Natural killer cell (primary cell): ENCODE data around the gene MAP1B. TPM values are rescaled to one million over a fixed set of nuclear protein-coding genes. Genes with fewer than 3 reads are reported as not detected.

Source experiments
- ATAC-seq, 3 donors: fragments of 150-1000 bp in 2 of 3; fragments of 200-7000 bp in 1 of 3; cut with Tn5 transposase; 1 replicate in 1 of 3; 2 replicates in 2 of 3; pipeline ENCODE4 v1.10.0; 2021; ENCODE audit warnings: mild to moderate bottlenecking in 2 of 3, moderate library complexity in 2 of 3
- DNase-seq, 2 donors: peaks; one replicate each; pipeline versions ENCODE4 v3.0.0 to v3.0.0-alpha.2; 2013 to 2021; ENCODE audit warnings: mixed read lengths in 1 of 2
- H3K27ac ChIP-seq: one replicate; pipeline ENCODE4 v1.5.1; 2013; ENCODE audit warnings: mild to moderate bottlenecking, low read length
- H3K27me3 ChIP-seq: one replicate; pipeline ENCODE4 v1.6.1; 2013; ENCODE audit warnings: low read length; ENCODE audit not compliant: control insufficient read depth, insufficient read depth
- H3K36me3 ChIP-seq: one replicate; pipeline ENCODE4 v1.6.1; 2013; ENCODE audit warnings: low read length; ENCODE audit not compliant: control insufficient read depth, insufficient read depth
- H3K4me1 ChIP-seq: one replicate; pipeline ENCODE4 v1.6.1; 2013; ENCODE audit warnings: low read length; ENCODE audit not compliant: control insufficient read depth, insufficient read depth
- H3K4me3 ChIP-seq: one replicate; pipeline ENCODE4 v1.5.1; 2013; ENCODE audit warnings: low read length
- H3K9me3 ChIP-seq: one replicate; pipeline ENCODE4 v1.6.1; 2013; ENCODE audit warnings: low read length; ENCODE audit not compliant: control insufficient read depth, insufficient read depth
- H3K27ac Mint-ChIP-seq, 2 donors: one replicate each; pipeline ENCODE4 v1.8.0; 2022; ENCODE audit warnings: mild to moderate bottlenecking in 2 of 2, mixed read lengths in 2 of 2, moderate library complexity in 1 of 2
- H3K27me3 Mint-ChIP-seq, 2 donors: one replicate each; pipeline ENCODE4 v1.8.0; 2022; ENCODE audit warnings: low read depth in 2 of 2, mixed read lengths in 2 of 2
- H3K36me3 Mint-ChIP-seq: one replicate; pipeline ENCODE4 v1.8.0; 2022; ENCODE audit warnings: mixed read lengths
- H3K4me1 Mint-ChIP-seq, 2 donors: one replicate each; pipeline ENCODE4 v1.8.0; 2022; ENCODE audit warnings: mixed read lengths in 2 of 2
- H3K4me3 Mint-ChIP-seq: one replicate; pipeline ENCODE4 v1.8.0; 2022; ENCODE audit warnings: mild to moderate bottlenecking, moderate library complexity, mixed read lengths
- H3K9me3 Mint-ChIP-seq, 2 donors: one replicate each; pipeline ENCODE4 v1.8.0; 2022; ENCODE audit warnings: mixed read lengths in 2 of 2
- CTCF ChIP-seq: fragments of 200-600 bp; IDR thresholded peaks from one replicate; pipeline ENCODE4 v1.8.0; 2022; ENCODE audit warnings: antibody characterized with exemption
- WGBS: methylation state at CpG from one replicate; pipeline ENCODE4 v1.1.7; 2013; ENCODE audit warnings: missing lambda C conversion rate; ENCODE audit not compliant: insufficient coverage; 5-methylcytosine and 5-hydroxymethylcytosine counted together
- intact Hi-C: fragments of 100-400 bp; cut with micrococcal nuclease; formaldehyde crosslinking; loops from one replicate; pipeline ENCODE4 v1.14.2; 2022
- total RNA-seq, 4 donors: library from RNA; stranded (reverse); fragments of 120-200 nt in 1 of 4; gene quantifications; one replicate each; pipeline versions ENCODE4 v1.2.3 to v1.2.4, GENCODE V29; 2013 to 2022

Gene MAP1B
- total RNA-seq, 3 donors from 2014 or later (not counting 1 experiment from before 2014, with no cell fraction given), result 0.07 to 0.31 TPM; not detected in 1

- no peaks in the 10 kb centered on the region for H3K27me3 ChIP-seq
- H3K4me1 Mint-ChIP-seq, result no peaks in the 10 kb centered on the region
- DNase-seq (no peak), ATAC-seq (no peak)
- no peak for TF ChIP-seq CTCF
- H3K27ac Mint-ChIP-seq, result no peak overlapping the region
- no peaks in the 10 kb centered on the region for H3K9me3 ChIP-seq
- H3K27ac ChIP-seq, result no peak overlapping the region
- H3K36me3 ChIP-seq, result no peaks in the 10 kb centered on the region
- H3K9me3 Mint-ChIP-seq, result no peaks in the 10 kb centered on the region
- WGBS, result 70% methylated on average over 3 of the region's 3 CpGs
- no peak overlapping the region for H3K4me3 ChIP-seq
- H3K27me3 Mint-ChIP-seq, result peaks cover 8 to 11% of the 10 kb centered on the region in 2 donors
- intact Hi-C loops, result no loop called here
- H3K36me3 Mint-ChIP-seq, result no peaks in the 10 kb centered on the region
- no peaks in the 10 kb centered on the region for H3K4me1 ChIP-seq
- no peak overlapping the region for H3K4me3 Mint-ChIP-seq
Observed at GRCh38 chr5:72159501-72159911, 52.2 kb downstream of the MAP1B start.

- H3K4me3 ChIP-seq, result no peak overlapping the region
- no peak for DNase-seq
- no peaks in the 10 kb centered on the region for H3K4me1 ChIP-seq
- no peak overlapping the region for H3K27ac ChIP-seq
- H3K36me3 ChIP-seq, result no peaks in the 10 kb centered on the region
- no peak for TF ChIP-seq CTCF
- WGBS, result 100% methylated on average over 1 of the region's 1 CpG
- no peak overlapping the region for H3K27ac Mint-ChIP-seq
- intact Hi-C loops, result no loop called here
- ATAC-seq, result no peak
- peaks cover 8 to 14% of the 10 kb centered on the region in 2 donors for H3K27me3 Mint-ChIP-seq
- no peak overlapping the region for H3K4me3 Mint-ChIP-seq
- no peaks in the 10 kb centered on the region for H3K9me3 Mint-ChIP-seq
- H3K36me3 Mint-ChIP-seq, result no peaks in the 10 kb centered on the region
- no peaks in the 10 kb centered on the region for H3K27me3 ChIP-seq
- H3K4me1 Mint-ChIP-seq, result no peaks in the 10 kb centered on the region
- H3K9me3 ChIP-seq, result no peaks in the 10 kb centered on the region
Observed at GRCh38 chr5:72160329-72160728, 53.1 kb downstream of the MAP1B start.

- intact Hi-C loops, result no loop called here
- H3K27me3 ChIP-seq, result no peaks in the 10 kb centered on the region
- H3K4me3 ChIP-seq, result no peak overlapping the region
- H3K27ac ChIP-seq, result no peak overlapping the region
- no peak for ATAC-seq
- no peaks in the 10 kb centered on the region for H3K4me1 ChIP-seq
- H3K9me3 ChIP-seq, result no peaks in the 10 kb centered on the region
- no peak for DNase-seq
- Mint-ChIP-seq H3K9me3 (no peaks in the 10 kb centered on the region), H3K36me3 (no peaks in the 10 kb centered on the region), H3K4me3 (no peak overlapping the region), H3K27ac (no peak overlapping the region), H3K27me3 (peaks cover 7 to 13% of the 10 kb centered on the region in 2 donors), H3K4me1 (no peaks in the 10 kb centered on the region)
- TF ChIP-seq CTCF, result no peak
- no peaks in the 10 kb centered on the region for H3K36me3 ChIP-seq
Observed at GRCh38 chr5:72160959-72161358, 53.7 kb downstream of the MAP1B start.

GRCh38 chr5:72161951-72162350, 54.7 kb downstream of the MAP1B start:
- Mint-ChIP-seq H3K27me3 (peaks cover 11 to 16% of the 10 kb centered on the region in 2 donors), H3K36me3 (no peaks in the 10 kb centered on the region), H3K9me3 (no peaks in the 10 kb centered on the region), H3K4me1 (no peaks in the 10 kb centered on the region), H3K27ac (no peak overlapping the region), H3K4me3 (no peak overlapping the region)
- H3K36me3 ChIP-seq, result no peaks in the 10 kb centered on the region
- 91% methylated on average over 4 of the region's 4 CpGs for WGBS
- no peaks in the 10 kb centered on the region for H3K4me1 ChIP-seq
- intact Hi-C loops, result no loop called here
- no peak overlapping the region for H3K27ac ChIP-seq
- H3K9me3 ChIP-seq, result no peaks in the 10 kb centered on the region
- no peaks in the 10 kb centered on the region for H3K27me3 ChIP-seq
- no peak for TF ChIP-seq CTCF
- ATAC-seq, result no peak
- no peak overlapping the region for H3K4me3 ChIP-seq
- DNase-seq, result no peak
